NCI-H2107 treated with DMSO at 0.1 percent for 48 hours (cell line): ENCODE data around the gene UTP3.
"Not testable (repeated sequence)": the region's sequence is repeated elsewhere in the genome, so short reads cannot be mapped to it uniquely, and the experiment has no call there.

Source experiments
- DNase-seq: peaks from one replicate; lab custom pipeline; 2025; ENCODE audit not compliant: unreplicated experiment; lab: John Stamatoyannopoulos, UW

Gene UTP3, protein sequence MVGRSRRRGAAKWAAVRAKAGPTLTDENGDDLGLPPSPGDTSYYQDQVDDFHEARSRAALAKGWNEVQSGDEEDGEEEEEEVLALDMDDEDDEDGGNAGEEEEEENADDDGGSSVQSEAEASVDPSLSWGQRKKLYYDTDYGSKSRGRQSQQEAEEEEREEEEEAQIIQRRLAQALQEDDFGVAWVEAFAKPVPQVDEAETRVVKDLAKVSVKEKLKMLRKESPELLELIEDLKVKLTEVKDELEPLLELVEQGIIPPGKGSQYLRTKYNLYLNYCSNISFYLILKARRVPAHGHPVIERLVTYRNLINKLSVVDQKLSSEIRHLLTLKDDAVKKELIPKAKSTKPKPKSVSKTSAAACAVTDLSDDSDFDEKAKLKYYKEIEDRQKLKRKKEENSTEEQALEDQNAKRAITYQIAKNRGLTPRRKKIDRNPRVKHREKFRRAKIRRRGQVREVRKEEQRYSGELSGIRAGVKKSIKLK

GRCh38 chr4:70687821-70688794 is at the start of gene UTP3:
TSS of gene UTP3 (plus strand) at chr4:70688532. CDS start at chr4:70688678, 146 bp downstream.
- peak; percentile 95 for DNase-seq

DNA sequence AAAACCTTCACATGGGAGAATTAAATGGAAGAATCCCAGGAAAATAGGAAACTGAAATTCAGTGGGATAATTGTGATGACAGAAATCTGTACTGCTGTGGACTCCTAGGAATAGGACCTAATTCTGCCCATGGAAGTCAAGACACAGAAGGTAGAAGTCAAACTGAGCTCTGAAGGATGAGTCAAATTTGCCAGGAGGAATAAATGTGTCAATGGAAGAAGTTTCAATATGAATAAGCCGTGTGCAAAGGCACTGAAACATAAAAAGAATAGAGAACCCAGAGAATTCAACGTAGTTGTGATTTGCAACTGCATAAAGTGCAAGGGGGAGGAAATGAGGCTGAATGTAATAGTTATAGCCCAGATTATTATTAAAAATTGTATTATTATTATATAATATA is 48.1 kb upstream of the UTP3 start:
- DNase-seq: no peak

DNA sequence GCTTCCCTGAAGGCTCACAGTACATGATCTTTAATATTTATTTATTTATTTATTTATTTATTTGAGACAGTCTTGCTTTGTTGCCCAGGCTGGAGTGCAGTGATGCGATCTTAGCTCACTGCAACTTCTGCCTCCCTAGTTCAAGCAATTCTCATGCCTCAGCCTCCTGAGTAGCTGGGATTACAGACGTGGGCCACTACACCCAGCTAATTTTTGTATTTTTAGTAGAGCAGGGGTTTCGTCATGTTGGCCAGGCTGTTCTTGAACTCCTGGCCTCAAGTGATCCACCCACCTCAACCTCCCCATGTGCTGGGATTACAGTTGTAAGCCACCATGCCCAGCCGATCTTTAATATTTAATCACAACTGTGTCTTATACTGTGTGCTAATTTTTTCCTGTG is 37.6 kb upstream of the UTP3 start:
- DNase-seq: not testable (repeated sequence)

DNA sequence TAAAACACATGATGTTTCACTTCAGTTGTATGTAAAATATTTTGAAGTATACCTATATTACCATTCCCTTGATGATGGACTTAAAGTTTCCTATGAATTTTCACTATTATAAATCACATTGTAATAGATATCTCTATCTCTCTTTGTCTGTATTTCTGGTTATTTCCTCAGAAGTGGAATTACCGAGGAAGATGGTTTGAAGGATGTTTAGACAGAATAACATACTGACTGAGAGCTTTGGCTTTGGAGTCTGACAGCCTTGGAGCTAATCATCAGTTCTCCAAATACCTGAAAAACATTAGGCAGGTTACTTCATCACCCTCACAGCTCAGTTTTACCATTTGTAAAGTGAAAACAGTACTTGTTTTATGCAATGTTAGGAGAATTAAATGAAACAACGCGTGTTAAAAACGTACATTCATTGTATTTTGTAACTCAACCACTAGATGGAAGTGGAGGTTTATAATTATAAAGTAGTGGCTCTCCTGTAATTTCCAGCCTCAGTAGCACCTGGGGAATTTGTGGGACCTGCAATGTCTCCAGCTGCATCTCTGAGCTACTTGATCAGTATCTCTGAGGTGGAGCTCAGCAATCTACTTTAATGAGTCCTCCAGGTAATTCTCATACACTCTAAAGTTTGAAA is 36.3 kb upstream of the UTP3 start:
- DNase-seq: peak; percentile 51

GRCh38 chr4:70654605-70655011 is 33.7 kb upstream of the UTP3 start:
- DNase-seq: no peak

DNA sequence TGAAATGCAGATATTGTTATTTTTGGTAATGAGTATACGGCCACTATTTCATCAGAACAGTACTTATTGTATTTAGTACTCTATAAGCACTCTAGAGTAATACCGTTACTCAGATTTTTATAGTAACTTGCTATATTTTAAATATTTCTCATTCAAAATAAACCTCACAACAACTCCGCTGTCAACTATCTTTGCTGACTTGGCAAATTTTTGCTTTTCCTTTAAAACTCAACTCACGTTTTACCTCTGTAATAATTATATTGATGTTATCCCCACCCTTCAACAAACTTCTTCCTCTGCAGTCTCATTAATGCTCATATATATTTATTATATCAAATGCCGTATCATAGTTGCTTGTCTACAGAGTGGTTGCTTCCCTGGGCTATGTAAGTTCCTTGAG is 31.0 kb upstream of the UTP3 start:
- no peak for DNase-seq

- DNase-seq: no peak
Measured at GRCh38 chr4:70658418-70658817, 29.9 kb upstream of the UTP3 start.

GRCh38 chr4:70660106-70660505 is 28.2 kb upstream of the UTP3 start:
- no peak for DNase-seq

GRCh38 chr4:70661309-70661922 is 26.9 kb upstream of the UTP3 start:
- DNase-seq: not testable (repeated sequence)

DNA sequence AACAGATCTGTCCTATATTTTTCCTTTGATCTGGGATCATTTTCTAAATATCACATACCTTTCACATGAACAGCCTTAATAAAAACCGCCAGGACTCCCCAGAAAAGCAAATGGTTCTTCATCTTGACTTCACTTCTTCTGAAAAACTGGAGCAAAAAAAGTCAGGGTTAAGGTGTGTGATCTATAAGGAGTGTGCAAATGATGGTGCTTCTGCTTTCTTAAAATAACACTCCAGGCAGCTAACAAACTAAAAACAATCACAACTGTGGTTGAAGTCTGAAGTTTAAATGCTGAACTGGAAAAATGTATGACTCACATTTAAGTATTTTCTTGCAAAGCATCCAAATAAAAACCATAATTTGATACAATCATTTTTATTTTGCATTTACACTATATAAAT is 22.0 kb upstream of the UTP3 start, which contains the start of gene JCHAIN:
Gene JCHAIN (minus strand): TSS at position 140 of the 400 bp plus-strand sequence. CDS start 18 bp downstream, at position 122.
- no peak for DNase-seq

DNA sequence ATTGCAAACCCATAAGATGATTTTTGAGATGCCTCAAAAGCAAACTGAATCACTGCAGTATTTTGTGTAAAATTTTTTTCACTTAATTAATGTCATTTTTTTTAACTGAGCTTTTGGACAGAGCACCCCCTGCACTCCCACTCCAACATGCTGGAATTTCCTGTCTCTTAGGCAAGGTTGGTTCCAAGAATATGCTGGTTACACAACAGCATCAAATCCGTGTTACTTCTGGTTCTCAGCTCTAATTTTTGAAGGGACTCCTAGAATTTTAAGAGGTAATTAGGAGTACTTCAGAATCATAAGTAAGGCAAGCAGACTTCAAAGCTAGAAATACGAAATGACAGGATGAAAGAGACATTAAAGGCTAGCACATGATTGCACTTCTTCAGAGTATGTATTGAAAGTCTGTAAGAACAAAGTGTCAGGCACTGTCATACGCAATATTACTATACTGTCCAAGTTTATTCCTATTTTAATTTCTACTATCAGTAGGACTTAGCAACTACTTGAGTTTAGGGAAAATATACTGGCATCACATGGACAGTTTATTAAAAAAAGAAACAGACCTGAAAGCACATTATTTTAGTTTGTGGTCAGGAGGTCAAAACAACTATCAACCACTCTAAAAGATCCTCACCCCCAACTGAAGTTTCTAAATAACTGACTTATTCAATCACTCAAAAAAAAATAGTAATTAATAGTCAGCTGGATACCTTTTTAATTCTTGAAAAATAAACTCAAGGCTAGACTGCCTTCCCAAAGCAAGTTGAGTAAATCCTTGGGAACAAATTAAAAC is 20.4 kb upstream of the UTP3 start:
- no peak for DNase-seq

DNA sequence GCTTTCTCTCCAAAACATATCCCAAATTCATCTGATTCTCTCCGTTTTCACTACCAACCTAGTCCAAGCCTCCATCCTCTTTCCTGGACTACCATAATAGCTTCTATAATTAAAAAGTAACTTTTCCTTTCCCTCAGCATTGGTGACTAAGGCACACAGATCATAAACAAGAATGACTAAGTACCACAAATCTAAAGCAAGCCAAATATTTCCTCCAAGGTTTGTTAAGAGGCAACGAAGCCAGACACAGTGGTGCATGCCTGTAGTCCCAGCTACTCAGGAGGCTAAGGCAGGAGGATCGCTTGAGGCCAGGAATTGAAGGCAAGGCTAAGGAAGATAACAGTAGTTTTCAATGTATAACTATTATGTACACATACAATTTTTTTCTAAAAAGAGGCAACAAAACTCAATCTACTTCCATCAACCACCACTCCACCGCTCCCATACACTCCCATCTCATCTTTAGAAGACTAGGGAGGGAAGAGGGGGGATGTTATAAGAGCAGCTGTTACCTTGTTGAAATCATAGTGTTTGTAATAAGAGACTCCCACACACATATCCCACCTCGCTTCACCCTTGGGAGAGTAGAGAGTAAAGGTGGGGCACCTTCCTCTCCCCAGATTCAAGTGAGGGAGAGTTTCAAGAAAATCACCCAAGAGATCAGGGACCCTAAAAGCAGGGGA is 17.9 kb upstream of the UTP3 start:
- no peak for DNase-seq

GRCh38 chr4:70671091-70671490 is 17.2 kb upstream of the UTP3 start:
- DNase-seq: no peak

GRCh38 chr4:70674191-70674590 is 14.1 kb upstream of the UTP3 start:
- no peak for DNase-seq

DNA sequence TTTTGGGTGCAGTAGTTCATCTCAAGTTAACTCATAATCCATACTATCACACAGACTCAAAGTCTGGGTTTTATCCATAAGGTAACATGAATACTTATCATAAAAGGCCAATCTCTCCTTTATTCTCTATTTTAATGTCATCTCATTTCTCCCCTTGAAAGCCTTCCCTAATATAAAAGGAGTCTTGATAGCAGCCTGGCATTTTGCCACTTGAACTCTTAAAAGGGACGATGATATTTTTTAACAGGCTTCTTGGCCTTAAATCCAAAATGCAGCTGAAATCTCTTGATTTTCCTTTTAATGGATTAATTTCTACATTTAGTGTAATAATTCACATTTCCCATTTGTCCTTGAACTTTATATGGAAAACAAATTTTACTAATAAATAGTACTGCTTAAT is 13.6 kb upstream of the UTP3 start:
- no peak for DNase-seq

DNA sequence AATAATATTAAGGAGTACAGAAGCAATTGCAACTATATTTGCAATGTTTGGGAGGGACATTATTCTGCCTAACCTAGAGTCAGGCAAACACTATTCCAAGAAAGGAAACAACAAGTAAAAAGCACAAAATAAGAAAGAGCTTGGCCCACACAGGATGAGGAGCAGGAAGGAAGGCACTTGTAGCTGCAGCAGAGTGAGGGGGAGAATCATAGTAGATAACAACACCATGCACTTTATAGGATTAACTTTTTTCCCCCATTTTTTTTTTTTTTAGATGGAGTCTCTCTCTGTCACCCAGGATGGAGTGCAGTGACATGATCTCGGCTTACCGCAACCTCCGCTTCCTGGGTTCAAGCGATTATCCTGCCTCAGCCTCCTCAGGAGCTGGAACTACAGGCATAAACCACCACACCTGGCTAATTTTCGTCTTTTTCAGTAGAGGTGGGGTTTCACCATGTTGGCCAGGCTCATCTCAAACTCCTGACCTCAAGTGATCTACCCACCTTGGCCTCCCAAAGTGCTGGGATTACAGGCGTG is 11.7 kb upstream of the UTP3 start:
- no peak for DNase-seq

DNA sequence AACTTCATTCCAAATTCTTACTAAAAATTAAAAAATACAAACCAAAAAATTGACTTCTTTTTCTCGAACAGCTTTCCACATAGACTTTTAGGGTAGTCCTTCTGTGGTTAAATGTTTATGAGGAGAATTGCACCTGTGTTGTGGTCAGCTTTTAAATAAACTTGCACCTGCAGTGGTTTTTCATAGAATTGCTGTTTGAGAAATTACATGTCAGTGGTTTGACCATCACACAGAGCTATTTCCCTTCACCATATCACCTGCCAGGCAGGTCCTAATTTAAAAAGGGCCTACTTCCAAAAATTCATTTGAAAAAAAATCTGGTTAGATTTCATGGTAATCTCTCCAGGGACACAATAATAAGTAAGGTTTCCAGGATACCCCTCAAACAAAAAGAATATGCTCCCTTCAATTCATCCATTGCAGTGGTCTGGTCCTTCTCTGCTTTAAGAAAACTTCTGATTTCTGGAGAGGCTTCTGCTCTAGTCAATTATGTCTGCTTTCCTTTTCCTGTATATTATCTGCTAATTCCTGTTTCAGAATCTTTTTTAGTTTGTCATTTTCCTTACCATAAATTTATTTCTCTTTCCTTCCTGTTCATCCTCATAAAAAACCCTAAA is 9.8 kb upstream of the UTP3 start:
- DNase-seq: peak; percentile 83

DNA sequence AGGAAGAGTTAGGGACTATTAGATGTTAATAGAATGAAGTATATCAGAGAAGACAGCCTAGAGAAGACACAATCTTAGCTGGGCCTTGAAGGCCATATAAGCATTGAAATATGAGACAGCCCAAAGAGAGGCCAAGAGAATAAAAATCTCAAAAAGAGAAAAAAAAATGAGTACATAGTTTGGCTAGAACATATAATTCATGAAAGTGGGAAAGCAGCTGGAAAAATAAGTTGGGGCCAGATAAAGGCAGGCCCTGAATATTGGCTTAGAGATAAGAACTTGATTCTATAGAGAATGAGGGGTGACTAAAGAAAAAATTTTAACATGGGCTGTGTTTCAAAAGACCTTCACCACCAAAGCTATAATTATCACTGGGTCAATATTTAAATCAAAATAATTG is 7.4 kb upstream of the UTP3 start:
- DNase-seq: no peak

- no peak for DNase-seq
Measured at GRCh38 chr4:70681704-70682103, 6.6 kb upstream of the UTP3 start.
